Activated naive CD4-positive, alpha-beta T cell (primary cell): ENCODE results near the gene MATN3.

ENCODE experiments used
- DNase-seq, 4 experiments: peaks; one replicate each; lab custom pipeline; 2025; lab: John Stamatoyannopoulos, UW

Gene MATN3

DNA sequence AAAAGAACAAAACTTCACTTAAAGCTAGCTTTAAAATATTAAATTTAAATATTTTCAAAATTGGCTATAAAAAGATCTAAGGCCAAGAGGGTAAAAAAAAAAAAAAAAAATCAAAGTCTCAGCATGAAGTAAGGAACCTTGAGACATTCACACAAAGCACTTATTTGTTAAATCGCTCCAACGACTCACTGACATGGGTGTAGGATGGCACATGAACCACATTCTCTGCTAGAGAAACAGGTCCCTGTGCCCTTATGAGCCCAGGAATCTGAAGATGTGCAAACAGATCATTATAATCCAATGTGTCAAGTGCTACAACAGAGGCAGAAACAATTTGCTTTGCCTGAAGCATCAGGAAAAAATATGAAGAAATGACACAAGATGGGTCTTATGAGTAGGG, 25.2 kb upstream of the MATN3 start:
- DNase-seq: no peak

DNA sequence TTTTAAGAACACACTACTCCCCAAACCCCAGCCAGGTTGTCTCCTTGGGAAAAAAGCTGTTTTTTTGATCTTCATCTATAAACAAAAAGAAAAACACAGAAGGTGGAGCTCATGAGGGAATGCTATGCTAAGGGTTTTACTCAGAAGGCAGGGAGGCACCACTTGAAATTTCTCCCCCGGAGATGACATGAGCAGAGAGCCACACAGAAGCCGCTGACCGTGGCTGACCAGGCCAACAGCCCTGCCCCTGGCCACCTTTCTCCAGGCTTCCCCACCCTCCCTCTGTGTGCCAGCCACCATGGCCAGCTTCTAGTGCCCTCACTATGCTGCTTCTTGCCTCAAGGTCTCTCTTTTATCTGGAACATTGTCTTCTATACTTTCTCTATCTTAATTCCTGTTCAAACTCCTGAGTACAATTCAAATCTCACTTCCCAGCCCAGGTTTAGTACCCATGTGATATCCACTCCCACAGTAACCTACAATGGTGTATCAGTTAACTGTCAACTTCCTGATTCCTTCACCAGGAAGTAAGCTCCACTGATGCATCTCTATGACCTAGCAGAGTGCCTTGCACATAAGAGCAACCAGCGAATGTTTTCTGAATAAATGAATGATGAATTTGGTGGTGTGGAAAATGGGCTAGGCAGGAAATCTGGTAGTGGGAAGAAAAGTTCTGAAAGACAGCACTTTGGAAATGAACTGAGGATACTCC, 23.6 kb upstream of the MATN3 start:
- no peak for DNase-seq

DNA sequence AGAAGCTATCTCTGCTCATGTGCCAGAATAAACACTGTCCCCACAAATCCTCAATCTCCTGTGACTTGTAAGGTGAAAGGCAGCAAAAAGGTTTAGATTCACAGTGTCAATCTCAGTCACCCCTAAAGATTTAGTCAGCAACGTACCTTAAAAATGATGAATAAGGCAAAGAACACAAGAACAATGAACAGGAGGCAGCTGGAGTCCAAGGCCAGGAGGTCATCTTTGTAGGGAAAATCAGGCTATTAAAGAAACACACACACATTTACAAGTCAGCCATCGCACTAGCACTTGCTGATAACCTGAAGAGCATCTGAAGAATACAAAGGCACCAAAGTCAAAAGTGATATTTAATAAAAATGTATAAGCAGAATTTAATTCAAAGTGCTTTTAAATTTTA, 22.4 kb upstream of the MATN3 start:
- DNase-seq: no peak

GRCh38 chr2:20034218-20034617, 21.8 kb upstream of the MATN3 start:
- DNase-seq: no peak

DNA sequence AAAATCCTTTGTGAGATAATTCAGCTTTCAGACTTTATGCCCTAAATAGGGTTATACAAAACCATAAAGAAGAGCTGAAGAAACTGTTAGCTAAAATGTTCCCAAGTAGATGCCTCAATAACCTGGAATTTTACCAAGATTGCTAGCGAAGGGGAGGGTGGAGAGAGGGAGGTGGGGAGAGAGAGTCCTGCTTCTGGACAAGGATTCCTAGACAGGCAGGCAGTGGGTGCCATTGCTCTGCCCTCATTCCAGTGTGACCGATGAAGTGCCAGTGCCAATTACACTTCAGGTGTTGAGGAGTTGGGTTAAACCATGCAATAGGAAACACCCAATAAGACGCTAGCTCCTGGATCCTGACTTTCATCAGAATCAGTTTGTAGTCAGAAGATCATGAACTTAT, 20.9 kb upstream of the MATN3 start:
- no peak for DNase-seq

- DNase-seq: no peak
Measured at GRCh38 chr2:20030224-20030623, 17.8 kb upstream of the MATN3 start.

DNA sequence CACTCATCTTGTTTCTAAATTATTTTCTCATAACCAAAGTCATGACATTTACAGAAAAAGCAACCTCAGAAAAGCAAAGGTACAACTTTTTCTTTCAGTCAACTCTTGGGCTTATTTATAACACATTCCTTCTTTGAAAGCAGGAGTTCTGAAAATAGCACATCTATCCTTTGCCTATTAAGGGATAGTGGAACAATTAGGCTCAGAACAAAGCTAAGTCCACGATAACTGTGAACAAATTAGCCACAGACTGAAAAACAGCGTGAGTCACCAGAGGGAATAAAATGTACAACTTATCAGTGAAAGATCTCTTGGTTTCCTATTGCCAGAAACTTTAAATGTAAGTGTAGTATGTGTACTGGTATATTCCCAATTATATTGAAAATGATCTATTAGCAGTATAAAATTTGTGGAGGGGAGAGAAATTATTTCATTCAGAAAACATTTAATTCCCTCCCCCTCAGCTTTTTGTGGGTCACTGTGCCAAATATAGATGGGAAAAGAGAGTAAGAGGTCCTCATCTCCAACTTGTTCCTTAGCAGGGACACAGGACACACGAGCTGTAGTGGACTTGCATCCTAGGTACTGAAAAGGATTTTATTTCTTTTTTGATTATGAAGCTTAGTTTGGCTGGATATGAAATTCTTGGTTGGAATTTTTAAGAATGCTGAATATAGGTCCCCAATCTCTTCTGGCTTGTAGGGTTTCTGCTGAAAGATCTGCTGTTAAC, 15.4 kb upstream of the MATN3 start:
- no peak for DNase-seq

DNA sequence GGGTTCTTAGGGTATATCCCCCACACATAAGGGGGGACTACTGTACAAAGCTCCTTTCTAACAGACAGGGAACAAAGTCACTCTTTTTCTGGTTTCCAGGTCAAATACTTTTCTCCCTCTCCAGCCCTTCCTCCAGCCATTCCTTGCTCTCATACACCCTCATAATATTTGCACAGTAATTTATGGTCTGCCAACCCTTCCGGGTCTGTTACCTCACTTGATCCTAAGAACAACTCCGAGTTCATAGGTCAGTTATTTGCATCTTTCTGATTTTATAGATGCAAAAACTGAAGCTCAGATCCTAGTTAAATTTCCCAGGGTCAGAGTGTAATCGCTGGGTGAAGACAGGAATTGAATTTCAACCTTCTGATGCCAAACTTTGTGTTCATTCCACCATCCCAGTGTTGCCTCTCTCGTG, 14.8 kb upstream of the MATN3 start:
- DNase-seq: no peak

DNA sequence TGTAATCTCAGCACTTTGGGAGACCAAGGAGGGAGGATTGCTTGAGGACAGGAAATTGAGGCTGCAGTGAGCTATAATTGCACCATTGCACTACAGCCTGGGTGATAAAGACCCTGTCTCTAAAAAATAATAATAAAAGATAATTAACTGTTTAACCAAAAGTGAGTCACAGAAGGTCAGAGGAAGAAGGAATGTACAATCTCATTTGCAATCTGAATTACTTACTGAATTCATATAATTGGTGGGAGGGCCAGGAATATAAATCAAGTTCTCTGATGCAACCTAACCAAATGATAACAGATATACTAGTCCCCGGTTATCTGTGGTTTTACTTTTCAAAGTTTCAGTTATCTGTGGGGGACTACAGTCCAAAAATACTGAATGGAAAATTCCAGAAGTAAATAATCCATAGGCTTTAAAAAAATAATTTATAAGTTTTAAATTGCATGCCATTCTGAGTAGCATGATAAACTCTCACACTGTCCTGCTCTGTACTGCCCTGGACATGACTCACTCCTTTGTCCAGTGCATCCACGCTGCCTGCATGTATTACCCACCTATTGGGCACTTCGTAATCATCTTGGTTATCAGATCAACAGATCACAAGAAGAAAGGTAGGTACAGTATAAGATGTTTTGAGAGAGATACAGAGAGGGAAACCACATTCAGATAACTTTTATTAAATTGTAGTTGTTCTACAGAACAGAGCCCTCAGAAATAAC, 12.8 kb upstream of the MATN3 start:
- DNase-seq: no peak

GRCh38 chr2:20023688-20024087, 11.2 kb upstream of the MATN3 start:
- DNase-seq: no peak

DNA sequence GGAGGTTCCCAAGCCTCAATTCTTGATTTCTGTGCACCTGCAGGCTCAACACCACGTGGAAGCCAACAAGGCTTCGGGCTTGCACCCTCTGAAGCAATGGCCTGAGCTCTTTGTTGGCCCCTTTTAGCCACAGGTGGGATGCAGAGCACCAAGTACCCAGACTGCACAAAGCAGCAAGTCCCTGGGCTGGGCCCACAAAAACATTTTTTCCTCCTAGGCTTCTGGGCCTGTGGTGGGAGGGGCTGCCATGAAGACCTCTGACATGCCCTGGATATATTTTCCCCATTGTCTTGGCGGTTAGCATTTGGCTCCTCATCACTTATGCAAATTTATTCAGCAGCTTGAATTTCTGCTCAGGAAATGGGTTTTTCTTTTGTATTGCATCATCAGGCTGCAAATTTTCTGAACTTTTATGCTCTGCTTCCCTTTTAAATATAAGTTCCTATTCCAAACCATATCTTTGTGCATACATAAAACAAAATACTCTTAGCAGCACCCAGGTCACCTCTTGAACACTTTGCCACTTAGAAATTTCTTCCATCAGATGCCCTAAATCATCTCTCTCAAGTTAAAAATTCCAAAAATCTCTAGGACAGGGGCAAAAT, 9.0 kb upstream of the MATN3 start:
- DNase-seq: no peak

DNA sequence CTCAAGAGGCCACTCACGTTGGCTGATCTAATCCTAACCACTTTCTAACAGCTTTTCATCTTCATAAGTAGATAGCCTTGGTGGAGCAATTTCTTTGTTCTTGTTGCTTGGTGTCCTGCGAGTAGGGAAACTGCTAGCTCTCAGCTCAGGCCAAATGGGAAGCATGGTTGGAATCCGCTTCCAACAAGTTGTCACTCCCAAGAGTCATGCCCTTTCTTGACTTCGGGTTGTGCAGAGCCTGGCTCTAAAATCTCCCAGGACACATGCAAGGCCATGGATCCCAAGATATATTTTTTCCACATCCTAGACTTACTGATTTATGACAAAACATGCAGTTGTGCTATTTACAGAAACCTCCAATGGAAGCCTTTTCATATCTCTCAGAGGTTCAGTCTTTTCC, 7.3 kb upstream of the MATN3 start:
- DNase-seq: no peak

GRCh38 chr2:20018601-20019152, 6.2 kb upstream of the MATN3 start:
- DNase-seq: no peak

- no peak for DNase-seq
Measured at GRCh38 chr2:20016346-20016745, 3.9 kb upstream of the MATN3 start.

DNA sequence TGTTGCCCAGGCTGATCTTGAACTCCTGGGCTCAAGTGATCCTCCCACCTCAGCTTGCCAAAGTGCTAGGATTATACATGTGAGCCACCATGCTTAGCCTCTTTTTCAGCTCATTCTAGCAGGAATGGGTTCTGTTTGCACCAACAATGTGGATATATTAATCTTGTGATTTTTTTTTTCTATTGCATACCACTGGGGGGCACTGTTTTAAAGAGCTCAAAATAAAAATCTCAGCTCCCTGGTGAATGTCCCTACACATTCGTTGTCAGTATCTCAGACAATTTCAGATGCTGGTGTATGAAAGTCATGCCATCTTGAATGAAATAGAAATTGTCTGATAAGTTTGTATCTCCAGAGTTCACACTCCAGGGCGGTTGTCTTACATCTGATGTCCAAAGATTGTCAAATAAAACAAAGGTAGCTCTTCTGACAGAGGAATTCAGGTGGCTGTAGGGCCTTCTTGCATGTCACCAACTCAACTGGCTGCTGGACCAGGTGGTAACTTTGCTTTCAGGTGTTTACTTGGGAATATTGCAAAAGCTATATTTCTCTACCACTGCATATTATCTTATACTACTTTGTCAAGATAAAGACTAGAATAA, 3.1 kb upstream of the MATN3 start:
- no peak for DNase-seq

- no peak for DNase-seq
Measured at GRCh38 chr2:20013126-20013849, 820 bp upstream of the MATN3 start.

GRCh38 chr2:20012032-20012281, 511 bp downstream of the MATN3 start:
- DNase-seq: no peak

- no peak for DNase-seq
Measured at GRCh38 chr2:20011276-20012031, 1.0 kb downstream of the MATN3 start.

- no peak for DNase-seq
Measured at GRCh38 chr2:20008703-20009102, 3.8 kb downstream of the MATN3 start.

DNA sequence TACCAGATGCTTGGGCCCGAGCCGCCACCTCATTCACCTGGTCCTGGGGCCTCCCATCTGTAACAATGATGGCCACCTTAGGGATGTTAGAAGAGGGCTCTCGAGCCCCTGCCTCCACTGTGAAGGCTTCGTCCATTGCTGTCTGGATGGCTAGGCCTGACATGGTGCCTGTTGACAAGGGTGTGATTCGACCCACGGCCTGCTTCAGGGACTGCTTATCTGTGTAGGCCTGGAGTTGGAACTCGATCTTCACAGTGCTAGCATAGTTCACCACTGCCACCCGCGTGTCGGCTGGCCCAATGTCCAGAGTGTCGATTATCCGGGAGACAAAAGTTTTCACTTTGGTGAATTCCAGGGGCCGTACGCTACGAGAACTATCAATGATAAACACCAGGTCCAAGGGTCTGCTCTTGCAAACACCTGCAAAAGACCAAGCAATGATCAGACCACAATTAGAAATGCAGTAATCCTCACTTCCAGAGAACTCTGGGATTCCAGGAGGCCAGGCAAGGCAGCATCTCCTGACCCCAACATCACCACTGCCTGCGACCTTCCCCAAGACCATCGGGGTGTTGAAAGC, 6.5 kb downstream of the MATN3 start:
- no peak for DNase-seq
